ENCODE results near the gene LILRB3. TPM values are rescaled to one million over a fixed set of nuclear protein-coding genes. Genes with fewer than 3 reads are reported as not detected.
"Not testable (repeated sequence)": the region's sequence is repeated elsewhere in the genome, so short reads cannot be mapped to it uniquely, and the experiment has no call there.

The LILRB3 gene
- total and polyA plus RNA-seq, 2 experiments from 2014 or later, result 1.7 TPM; not detected in 1

- no peak for DNase-seq (ENCODE audit: low spot score)
- H3K27ac ChIP-seq, result no peak overlapping the region
Measured at GRCh38 chr19:54248016-54248601, 25.3 kb upstream of the LILRB3 start.

GRCh38 chr19:54247106-54247930 is 24.5 kb upstream of the LILRB3 start:
- no peaks in the 10 kb centered on the region for H3K9me2 ChIP-seq (replicated peaks; ENCODE audit: insufficient read depth)
- WGBS (ENCODE audit: low lambda C conversion rate, missing lambda C conversion rate), result 87% methylated on average over 20 of the region's 20 CpGs
- DNase-seq (ENCODE audit: low spot score), result no peak
- H3K36me3 ChIP-seq (replicated peaks; ENCODE audit: insufficient read depth, low read depth), result no peaks in the 10 kb centered on the region
- H3K9me3 ChIP-seq (ENCODE audit: low read depth), result no peaks in the 10 kb centered on the region
- no peak overlapping the region for H2AFZ ChIP-seq
- no peaks in the 10 kb centered on the region for H3K79me2 ChIP-seq
- no peak overlapping the region for H3K4me2 ChIP-seq
- no peak for TF ChIP-seq CTCF (IDR thresholded peaks at IDR 0.05; ENCODE audit: poor library complexity)
- no peak for TF ChIP-seq EZH2phosphoT487 (IDR thresholded peaks at IDR 0.05; ENCODE audit: low read depth, severe bottlenecking, unreplicated experiment)
- TF ChIP-seq EZH2 (IDR thresholded peaks at IDR 0.05; ENCODE audit: borderline replicate concordance), result no peak
- no peak overlapping the region for H3K27ac ChIP-seq
- H4K20me1 ChIP-seq (ENCODE audit: insufficient read depth, poor library complexity, severe bottlenecking), result no peaks in the 10 kb centered on the region
- H3K27me3 ChIP-seq, result peaks cover 7% of the 10 kb centered on the region
- no peak overlapping the region for H3K4me3 ChIP-seq
- no peaks in the 10 kb centered on the region for H3K4me1 ChIP-seq (ENCODE audit: insufficient read depth)

More at GRCh38 chr19:54248016-54248601, 25.3 kb upstream of the LILRB3 start:
- H3K9me2 ChIP-seq (replicated peaks; ENCODE audit: insufficient read depth), result no peaks in the 10 kb centered on the region
- no peaks in the 10 kb centered on the region for H3K36me3 ChIP-seq (replicated peaks; ENCODE audit: insufficient read depth, low read depth)
- no peaks in the 10 kb centered on the region for H3K9me3 ChIP-seq (ENCODE audit: low read depth)
- H3K27me3 ChIP-seq, result peaks cover 7% of the 10 kb centered on the region
- no peaks in the 10 kb centered on the region for H3K79me2 ChIP-seq
- no peak overlapping the region for H3K4me3 ChIP-seq
- no peak overlapping the region for H2AFZ ChIP-seq
- 90% methylated on average over 8 of the region's 8 CpGs for WGBS (ENCODE audit: low lambda C conversion rate, missing lambda C conversion rate)
- no peaks in the 10 kb centered on the region for H3K4me1 ChIP-seq (ENCODE audit: insufficient read depth)
- H4K20me1 ChIP-seq (ENCODE audit: insufficient read depth, poor library complexity, severe bottlenecking), result no peaks in the 10 kb centered on the region
- no peak overlapping the region for H3K4me2 ChIP-seq
- no peak for TF ChIP-seq EZH2 (IDR thresholded peaks at IDR 0.05; ENCODE audit: borderline replicate concordance)

- Histone ChIP-seq H3K4me1 (ENCODE audit: insufficient read depth) (no peaks in the 10 kb centered on the region), H3K27me3 (peaks cover 7% of the 10 kb centered on the region), H4K20me1 (ENCODE audit: insufficient read depth, poor library complexity, severe bottlenecking) (no peaks in the 10 kb centered on the region), H3K27ac (no peak overlapping the region), H3K36me3 (replicated peaks; ENCODE audit: insufficient read depth, low read depth) (no peaks in the 10 kb centered on the region), H3K9me2 (replicated peaks; ENCODE audit: insufficient read depth) (no peaks in the 10 kb centered on the region), H3K9me3 (ENCODE audit: low read depth) (no peaks in the 10 kb centered on the region), H2AFZ (no peak overlapping the region), H3K4me2 (no peak overlapping the region), H3K79me2 (no peaks in the 10 kb centered on the region), H3K4me3 (no peak overlapping the region)
- TF ChIP-seq EZH2 (IDR thresholded peaks at IDR 0.05; ENCODE audit: borderline replicate concordance) (no peak), CTCF (IDR thresholded peaks at IDR 0.05; ENCODE audit: poor library complexity) (no peak), EZH2phosphoT487 (IDR thresholded peaks at IDR 0.05; ENCODE audit: low read depth, severe bottlenecking, unreplicated experiment) (no peak)
- 89% methylated on average over 3 of the region's 3 CpGs for WGBS (ENCODE audit: low lambda C conversion rate, missing lambda C conversion rate)
- no peak for DNase-seq (ENCODE audit: low spot score)
Measured at GRCh38 chr19:54245936-54246335, 23.1 kb upstream of the LILRB3 start.

GRCh38 chr19:54243809-54244208 is 21.0 kb upstream of the LILRB3 start:
- WGBS (ENCODE audit: low lambda C conversion rate, missing lambda C conversion rate), result 77% methylated on average over 7 of the region's 8 CpGs
- not testable (repeated sequence) for H3K9me2 ChIP-seq (replicated peaks; ENCODE audit: insufficient read depth); H3K4me2 ChIP-seq; H3K79me2 ChIP-seq; H3K27ac ChIP-seq; H4K20me1 ChIP-seq (ENCODE audit: insufficient read depth, poor library complexity, severe bottlenecking); DNase-seq (ENCODE audit: low spot score); H3K9me3 ChIP-seq (ENCODE audit: low read depth); H3K4me1 ChIP-seq (ENCODE audit: insufficient read depth); H3K27me3 ChIP-seq; H3K4me3 ChIP-seq; H3K36me3 ChIP-seq (replicated peaks; ENCODE audit: insufficient read depth, low read depth); H2AFZ ChIP-seq

- not testable (repeated sequence) for H3K4me1 ChIP-seq (ENCODE audit: insufficient read depth); H2AFZ ChIP-seq; H3K9me2 ChIP-seq (replicated peaks; ENCODE audit: insufficient read depth); H3K79me2 ChIP-seq; H3K4me3 ChIP-seq; H4K20me1 ChIP-seq (ENCODE audit: insufficient read depth, poor library complexity, severe bottlenecking); H3K36me3 ChIP-seq (replicated peaks; ENCODE audit: insufficient read depth, low read depth); H3K27ac ChIP-seq; H3K9me3 ChIP-seq (ENCODE audit: low read depth); H3K4me2 ChIP-seq; DNase-seq (ENCODE audit: low spot score)
- H3K27me3 ChIP-seq, result peaks cover 10% of the 10 kb centered on the region
- WGBS (ENCODE audit: low lambda C conversion rate, missing lambda C conversion rate), result 77% methylated on average over 6 of the region's 6 CpGs
Measured at GRCh38 chr19:54242646-54243045, 19.8 kb upstream of the LILRB3 start, which contains the start of gene LILRA6. Gene LILRA6, minus strand, starts transcription at chr19:54242790.

- H4K20me1 ChIP-seq (ENCODE audit: insufficient read depth, poor library complexity, severe bottlenecking); H3K79me2 ChIP-seq; H3K4me3 ChIP-seq; H3K9me2 ChIP-seq (replicated peaks; ENCODE audit: insufficient read depth); H2AFZ ChIP-seq; DNase-seq (ENCODE audit: low spot score); H3K9me3 ChIP-seq (ENCODE audit: low read depth); H3K27ac ChIP-seq; H3K36me3 ChIP-seq (replicated peaks; ENCODE audit: insufficient read depth, low read depth); H3K4me1 ChIP-seq (ENCODE audit: insufficient read depth); H3K4me2 ChIP-seq: not testable (repeated sequence)
- WGBS (ENCODE audit: low lambda C conversion rate, missing lambda C conversion rate), result 77% methylated on average over 4 of the region's 4 CpGs
- H3K27me3 ChIP-seq, result peaks cover 13% of the 10 kb centered on the region
Measured at GRCh38 chr19:54242234-54242633, 19.4 kb upstream of the LILRB3 start.
